K562 (cell line): ENCODE measurements around the gene C2orf92. TPM values are rescaled to one million over a fixed set of nuclear protein-coding genes. Genes with fewer than 3 reads are reported as not detected.

Experiments used
- BDP1 ChIP-seq: IDR thresholded peaks from 3 replicates; pipeline ENCODE4 v1.6.1; 2011; ENCODE audit not compliant: insufficient read length, insufficient read depth
- CHD4 ChIP-seq: fragments of 200-600 bp; sonication (generic); IDR thresholded peaks from 3 replicates; pipeline ENCODE4 v1.6.1; 2012; ENCODE audit warnings: low read depth, mild to moderate bottlenecking, mixed read lengths, low read length, inconsistent platforms; ENCODE audit not compliant: insufficient read depth, insufficient replicate concordance, poor library complexity, severe bottlenecking
- LCOR ChIP-seq: sonication (generic); formaldehyde crosslinking; IDR thresholded peaks from 2 replicates; pipeline ENCODE4 v1.8.0; 2022; ENCODE audit warnings: mild to moderate bottlenecking, missing genetic modification reagents
- LEF1 ChIP-seq: fragments of 450-650 bp; IDR thresholded peaks from 2 replicates; pipeline ENCODE4 v1.6.1; 2016; ENCODE audit warnings: mild to moderate bottlenecking
- MEF2A ChIP-seq: IDR thresholded peaks from 2 replicates; pipeline ENCODE4 v1.6.1; 2011; ENCODE audit warnings: low read depth, mild to moderate bottlenecking, low read length, moderate library complexity; ENCODE audit not compliant: control insufficient read depth
- MTA3 ChIP-seq: fragments of 450-650 bp; formaldehyde crosslinking; IDR thresholded peaks from 2 replicates; pipeline ENCODE4 v1.6.1; 2017; ENCODE audit warnings: mild to moderate bottlenecking, borderline replicate concordance
- RBBP5 ChIP-seq: fragments of 200-600 bp; sonication (generic); IDR thresholded peaks from 2 replicates; pipeline ENCODE4 v1.6.1; 2012; ENCODE audit warnings: borderline replicate concordance, mild to moderate bottlenecking, low read length, control low read depth, inconsistent platforms; ENCODE audit not compliant: insufficient read depth, poor library complexity, severe bottlenecking
- RNF2 ChIP-seq: sonication (generic); IDR thresholded peaks from 2 replicates; pipeline ENCODE4 v1.6.1; 2016
- SMAD1 ChIP-seq: fragments of 150-350 bp; IDR thresholded peaks from 2 replicates; pipeline ENCODE4 v1.6.1; 2014; ENCODE audit warnings: low read length, low read depth; ENCODE audit not compliant: partially characterized antibody
- SMAD2 ChIP-seq: fragments of 150-350 bp; IDR thresholded peaks from 2 replicates; pipeline ENCODE4 v1.6.1; 2014; ENCODE audit warnings: low read depth, mild to moderate bottlenecking, low read length
- TEAD2 ChIP-seq: fragments of 450-650 bp; IDR thresholded peaks from 2 replicates; pipeline ENCODE4 v1.6.1; 2016; ENCODE audit warnings: missing genetic modification characterization, control low read depth, missing compliant biosample characterization
- ZNF146 ChIP-seq: IDR thresholded peaks from one replicate; pipeline ENCODE4 v1.6.1; 2018; ENCODE audit warnings: missing compliant biosample characterization; ENCODE audit not compliant: unreplicated experiment
- ZNF445 ChIP-seq: fragments of 250-450 bp; sonication (Bioruptor Pico); IDR thresholded peaks from 2 replicates; pipeline ENCODE4 v1.4.0; 2020; ENCODE audit warnings: low read depth, mild to moderate bottlenecking, moderate library complexity
- ZNF551 ChIP-seq: fragments of 250-450 bp; sonication (Bioruptor Pico); IDR thresholded peaks from 2 replicates; pipeline ENCODE4 v1.5.0; 2021; ENCODE audit warnings: mild to moderate bottlenecking, moderate library complexity
- polyA plus RNA-seq, 8 experiments: library from polyadenylated mRNA; depleted of rRNA in 4 of 8; stranded (reverse) in 5 of 8; unstranded in 3 of 8; fragments of >200 nt; fragmentation: Nextera tagmentation in 2 of 8; fragmentation: Illumina TruSeq in 1 of 8; extraction: Ambion mirVana in 2 of 8; extraction: Trizol in 1 of 8; gene quantifications; 2 replicates each; pipeline versions ENCODE4 v1.2.1 to v1.2.3, GENCODE V29; 2011 to 2014; ENCODE audit warnings: inconsistent platforms in 1 of 8, missing spikeins in 1 of 8
- total RNA-seq, 7 experiments: library from RNA; depleted of rRNA in 6 of 7; stranded (reverse); fragments of >200 nt in 6 of 7; fragmentation: Illumina TruSeq in 2 of 7; extraction: Trizol in 2 of 7; gene quantifications; 2 replicates each; pipeline versions ENCODE4 v1.2.1 to v1.2.3, GENCODE V29; 2011 to 2021; ENCODE audit warnings: low replicate concordance in 1 of 7
- TF ChIP-seq, protein P1 (sequence below): fragments of 450-650 bp; IDR thresholded peaks from 2 replicates; pipeline ENCODE4 v1.6.1; 2018; ENCODE audit not compliant: partially characterized antibody
- TF ChIP-seq, protein P2 (sequence below), 2 experiments: fragments of 200-800 bp in 1 of 2; sonication (Bioruptor generic) in 1 of 2; sonication (generic) in 1 of 2; formaldehyde crosslinking in 1 of 2; IDR thresholded peaks in 1 of 2; conservative IDR thresholded peaks in 1 of 2; 2 replicates each; pipeline versions ENCODE4 v1.5.0 to v1.6.1; 2016 to 2020; ENCODE audit warnings: missing compliant biosample characterization in 1 of 2, missing genetic modification characterization in 1 of 2, missing genetic modification reagents in 1 of 2
- TF ChIP-seq, protein P3 (sequence below), 2 experiments: IDR thresholded peaks in 1 of 2; conservative IDR thresholded peaks in 1 of 2; 2 replicates each; pipeline ENCODE4 v1.6.1; 2016; ENCODE audit warnings: low read depth in 2 of 2, mild to moderate bottlenecking in 1 of 2, missing compliant biosample characterization in 1 of 2, missing genetic modification characterization in 1 of 2, moderate library complexity in 1 of 2
- TF ChIP-seq, protein P4 (sequence below), 2 experiments: fragments of 250-450 bp in 1 of 2; fragments of 450-650 bp in 1 of 2; sonication (Bioruptor Pico) in 1 of 2; IDR thresholded peaks; 2 replicates each; pipeline versions ENCODE4 v1.6.1 to v1.8.0; 2016 to 2021; ENCODE audit warnings: mild to moderate bottlenecking in 2 of 2, moderate library complexity in 2 of 2, missing compliant biosample characterization in 1 of 2, missing genetic modification characterization in 1 of 2

Gene C2orf92
- total and polyA plus RNA-seq, 9 of the 15 experiments (the other 6 are each of a cell fraction or from before 2014, with no cell fraction given), result 0.65 to 6.8 (median 3.6) TPM

DNA sequence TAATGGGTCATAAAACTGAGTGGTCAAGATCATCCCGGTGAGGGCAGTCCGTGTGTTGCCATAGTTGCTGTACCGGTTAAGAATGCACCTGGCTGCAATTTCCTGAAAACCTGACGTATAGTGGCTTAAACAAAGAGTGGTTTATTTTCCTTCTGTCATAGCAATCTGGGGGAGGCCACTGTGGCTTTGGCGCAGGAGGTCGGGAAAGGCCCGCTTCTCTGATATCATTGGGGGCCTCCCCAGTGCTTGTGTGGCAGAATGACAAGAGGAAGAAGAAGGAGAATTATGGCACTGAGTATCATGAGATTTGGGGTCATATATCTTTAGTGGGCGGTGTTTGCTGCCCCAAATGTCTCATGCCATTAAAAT lies 4.4 kb downstream of the C2orf92 start (continued):
- TF ChIP-seq, protein P1, sequence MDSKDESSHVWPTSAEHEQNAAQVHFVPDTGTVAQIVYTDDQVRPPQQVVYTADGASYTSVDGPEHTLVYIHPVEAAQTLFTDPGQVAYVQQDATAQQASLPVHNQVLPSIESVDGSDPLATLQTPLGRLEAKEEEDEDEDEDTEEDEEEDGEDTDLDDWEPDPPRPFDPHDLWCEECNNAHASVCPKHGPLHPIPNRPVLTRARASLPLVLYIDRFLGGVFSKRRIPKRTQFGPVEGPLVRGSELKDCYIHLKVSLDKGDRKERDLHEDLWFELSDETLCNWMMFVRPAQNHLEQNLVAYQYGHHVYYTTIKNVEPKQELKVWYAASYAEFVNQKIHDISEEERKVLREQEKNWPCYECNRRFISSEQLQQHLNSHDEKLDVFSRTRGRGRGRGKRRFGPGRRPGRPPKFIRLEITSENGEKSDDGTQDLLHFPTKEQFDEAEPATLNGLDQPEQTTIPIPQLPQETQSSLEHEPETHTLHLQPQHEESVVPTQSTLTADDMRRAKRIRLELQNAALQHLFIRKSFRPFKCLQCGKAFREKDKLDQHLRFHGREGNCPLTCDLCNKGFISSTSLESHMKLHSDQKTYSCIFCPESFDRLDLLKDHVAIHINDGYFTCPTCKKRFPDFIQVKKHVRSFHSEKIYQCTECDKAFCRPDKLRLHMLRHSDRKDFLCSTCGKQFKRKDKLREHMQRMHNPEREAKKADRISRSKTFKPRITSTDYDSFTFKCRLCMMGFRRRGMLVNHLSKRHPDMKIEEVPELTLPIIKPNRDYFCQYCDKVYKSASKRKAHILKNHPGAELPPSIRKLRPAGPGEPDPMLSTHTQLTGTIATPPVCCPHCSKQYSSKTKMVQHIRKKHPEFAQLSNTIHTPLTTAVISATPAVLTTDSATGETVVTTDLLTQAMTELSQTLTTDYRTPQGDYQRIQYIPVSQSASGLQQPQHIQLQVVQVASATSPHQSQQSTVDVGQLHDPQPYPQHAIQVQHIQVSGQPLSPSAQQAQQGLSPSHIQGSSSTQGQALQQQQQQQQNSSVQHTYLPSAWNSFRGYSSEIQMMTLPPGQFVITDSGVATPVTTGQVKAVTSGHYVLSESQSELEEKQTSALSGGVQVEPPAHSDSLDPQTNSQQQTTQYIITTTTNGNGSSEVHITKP, result peak; percentile 11
- no peak for TF ChIP-seq MEF2A
- no peak for TF ChIP-seq BDP1
- TF ChIP-seq, protein P2, sequence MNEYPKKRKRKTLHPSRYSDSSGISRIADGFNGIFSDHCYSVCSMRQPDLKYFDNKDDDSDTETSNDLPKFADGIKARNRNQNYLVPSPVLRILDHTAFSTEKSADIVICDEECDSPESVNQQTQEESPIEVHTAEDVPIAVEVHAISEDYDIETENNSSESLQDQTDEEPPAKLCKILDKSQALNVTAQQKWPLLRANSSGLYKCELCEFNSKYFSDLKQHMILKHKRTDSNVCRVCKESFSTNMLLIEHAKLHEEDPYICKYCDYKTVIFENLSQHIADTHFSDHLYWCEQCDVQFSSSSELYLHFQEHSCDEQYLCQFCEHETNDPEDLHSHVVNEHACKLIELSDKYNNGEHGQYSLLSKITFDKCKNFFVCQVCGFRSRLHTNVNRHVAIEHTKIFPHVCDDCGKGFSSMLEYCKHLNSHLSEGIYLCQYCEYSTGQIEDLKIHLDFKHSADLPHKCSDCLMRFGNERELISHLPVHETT (CRISPR knock-in tag; conservative IDR thresholded peaks at IDR 0.05 in 1 of 2, IDR thresholded peaks at IDR 0.05 in 1 of 2), result peak in 1 of 2 experiments; percentile 57; a peak in 1 of 4 replicates
- no peak for TF ChIP-seq MTA3
- TF ChIP-seq RBBP5, result peak; percentile 37
- TF ChIP-seq RNF2, result 0 out of 2 replicates have a peak, but pooled peaks have one; percentile 33
- TF ChIP-seq SMAD1, result no peak
- TF ChIP-seq ZNF445 (CRISPR knock-in tag), result no peak
- TF ChIP-seq LEF1, result 0 out of 2 replicates have a peak, but pooled peaks have one; percentile 1
- no peak for TF ChIP-seq ZNF551
- TF ChIP-seq SMAD2, result no peak
- TF ChIP-seq, protein P3, sequence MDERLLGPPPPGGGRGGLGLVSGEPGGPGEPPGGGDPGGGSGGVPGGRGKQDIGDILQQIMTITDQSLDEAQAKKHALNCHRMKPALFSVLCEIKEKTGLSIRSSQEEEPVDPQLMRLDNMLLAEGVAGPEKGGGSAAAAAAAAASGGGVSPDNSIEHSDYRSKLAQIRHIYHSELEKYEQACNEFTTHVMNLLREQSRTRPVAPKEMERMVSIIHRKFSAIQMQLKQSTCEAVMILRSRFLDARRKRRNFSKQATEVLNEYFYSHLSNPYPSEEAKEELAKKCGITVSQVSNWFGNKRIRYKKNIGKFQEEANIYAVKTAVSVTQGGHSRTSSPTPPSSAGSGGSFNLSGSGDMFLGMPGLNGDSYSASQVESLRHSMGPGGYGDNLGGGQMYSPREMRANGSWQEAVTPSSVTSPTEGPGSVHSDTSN (CRISPR knock-in tag; IDR thresholded peaks at IDR 0.05; ENCODE audit: low read depth), result no peak
- TF ChIP-seq, protein P3 (tag; conservative IDR thresholded peaks at IDR 0.05; ENCODE audit: low read depth), result peak; percentile 83
- TF ChIP-seq ZNF146 (CRISPR knock-in tag), result no peak
- TF ChIP-seq CHD4, result no peak
- no peak for TF ChIP-seq LCOR (CRISPR knock-in tag)
- TF ChIP-seq, protein P4, sequence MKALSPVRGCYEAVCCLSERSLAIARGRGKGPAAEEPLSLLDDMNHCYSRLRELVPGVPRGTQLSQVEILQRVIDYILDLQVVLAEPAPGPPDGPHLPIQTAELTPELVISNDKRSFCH (CRISPR knock-in tag; IDR thresholded peaks at IDR 0.05), result no peak
- TF ChIP-seq, protein P4 (tag; IDR thresholded peaks at IDR 0.05), result no peak; the same call in 1 of the 2 replicates
- TF ChIP-seq TEAD2 (tag), result no peak
